Bone marrow (tissue), 2 donors: ENCODE measurements around the gene CGNL1.

Source experiments
- DNase-seq, 2 donors: peaks; one replicate each; lab custom pipeline; 2025; lab: John Stamatoyannopoulos, UW

Gene CGNL1

GRCh38 chr15:57424628-57425405 lies 48.5 kb downstream of the CGNL1 start:
- no peak for DNase-seq

DNA sequence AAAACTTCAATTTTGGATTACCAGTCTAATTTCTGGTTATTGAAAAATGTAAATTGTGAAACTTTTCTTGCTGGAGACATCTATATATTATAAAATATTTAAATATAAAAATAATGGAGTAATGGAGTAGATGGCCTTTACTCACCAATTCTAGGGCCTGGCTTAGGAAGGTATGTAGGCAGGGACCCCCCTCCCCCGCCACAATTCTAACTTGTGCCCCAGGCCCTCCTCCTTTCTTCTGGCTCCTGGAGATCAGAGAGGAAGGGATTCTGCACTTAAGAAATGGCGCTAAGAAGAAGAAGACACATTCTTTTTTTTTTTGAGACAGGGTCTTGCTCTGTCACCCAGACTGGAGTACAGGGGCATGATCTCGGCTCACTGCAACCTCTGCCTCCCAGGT lies 49.5 kb downstream of the CGNL1 start:
- no peak for DNase-seq

DNA sequence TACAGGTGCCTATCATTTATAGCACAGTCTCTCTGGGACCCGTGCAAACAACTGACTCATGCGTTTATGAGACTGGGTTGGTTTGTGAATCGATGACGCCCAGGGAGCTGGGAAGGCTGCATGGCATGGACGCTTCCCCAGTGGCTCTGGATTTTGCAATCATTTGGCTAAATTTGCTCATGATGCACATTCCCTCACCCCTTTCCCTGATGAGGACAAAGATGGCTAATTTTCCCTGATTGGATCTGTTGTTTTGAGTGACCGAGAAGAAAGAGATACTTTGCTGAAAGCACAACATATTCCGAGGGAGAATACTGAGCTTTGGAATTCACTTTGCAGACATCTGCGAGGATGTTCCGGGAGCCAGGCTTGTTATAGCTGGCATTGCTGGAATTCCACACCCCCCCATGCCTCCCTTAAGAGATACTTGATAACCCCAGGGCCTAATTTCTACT lies 51.1 kb downstream of the CGNL1 start:
- DNase-seq, result no peak

DNA sequence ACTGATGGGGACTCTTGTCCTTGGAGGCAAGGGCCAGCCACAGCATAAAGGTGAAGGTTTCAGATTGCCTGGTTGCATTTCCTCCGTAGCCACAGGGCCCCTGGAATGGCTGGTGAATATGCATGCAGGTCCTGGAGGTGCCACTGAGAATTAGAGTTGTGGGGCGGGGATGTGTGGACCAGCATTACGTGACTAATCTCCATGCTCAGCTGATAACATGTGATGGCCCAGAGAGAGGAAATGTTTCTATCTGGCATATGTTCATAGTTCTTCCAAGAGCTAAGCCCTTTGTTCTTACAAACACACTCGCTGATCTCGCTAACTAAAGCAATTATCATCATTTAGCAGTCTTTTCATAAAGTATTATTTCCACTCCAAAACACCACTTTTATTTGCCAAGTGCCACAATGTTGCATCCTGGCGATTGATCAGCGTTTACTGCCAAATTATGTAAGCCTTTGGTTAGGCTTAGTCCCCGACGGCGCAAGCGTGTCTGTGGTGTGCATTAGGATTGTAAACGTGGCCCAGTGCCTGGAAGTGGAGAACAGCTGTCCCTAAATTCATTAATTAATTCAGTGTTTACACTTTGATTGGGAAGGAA lies 55.9 kb downstream of the CGNL1 start:
- no peak for DNase-seq

GRCh38 chr15:57436166-57436565 lies 59.9 kb downstream of the CGNL1 start:
- no peak for DNase-seq

DNA sequence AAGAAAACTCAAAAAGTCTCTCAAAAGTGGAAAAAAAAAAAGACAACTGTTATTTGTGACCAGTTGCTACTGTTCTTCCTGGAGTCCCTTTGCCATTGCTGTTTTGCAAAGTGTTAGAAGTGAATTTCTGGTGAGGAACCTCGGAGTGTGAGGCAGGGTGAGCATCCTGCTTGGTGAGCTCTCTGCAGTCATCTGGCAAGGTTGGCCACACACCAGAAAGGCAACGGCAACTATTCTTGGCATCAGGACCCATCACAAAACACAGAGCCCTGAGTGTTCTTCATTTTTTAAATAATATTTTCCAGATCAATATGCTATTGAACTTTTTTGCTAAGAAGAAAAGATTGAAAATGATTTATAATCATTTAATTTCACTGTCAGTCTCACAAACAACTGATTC lies 60.7 kb downstream of the CGNL1 start:
- no peak for DNase-seq

DNA sequence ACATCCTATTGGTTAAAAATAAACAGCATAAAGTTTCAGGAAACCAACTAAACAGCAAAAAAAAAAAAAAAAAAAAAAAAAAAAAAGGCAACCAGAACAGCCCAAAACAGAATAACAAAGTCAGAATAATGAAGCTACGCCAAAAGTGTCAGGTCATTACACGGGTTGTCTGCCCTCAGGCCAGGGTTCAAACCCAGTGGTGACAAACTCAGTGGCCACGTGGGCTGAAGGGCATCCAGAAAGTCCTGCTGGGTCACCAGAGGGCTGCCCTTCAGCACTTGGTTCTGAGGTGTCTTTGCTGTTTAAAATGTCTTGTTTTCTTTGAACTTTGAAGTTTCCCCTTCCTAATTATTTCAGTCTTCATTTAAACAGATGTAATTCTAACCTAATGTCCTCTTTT lies 61.3 kb downstream of the CGNL1 start:
- no peak for DNase-seq

DNA sequence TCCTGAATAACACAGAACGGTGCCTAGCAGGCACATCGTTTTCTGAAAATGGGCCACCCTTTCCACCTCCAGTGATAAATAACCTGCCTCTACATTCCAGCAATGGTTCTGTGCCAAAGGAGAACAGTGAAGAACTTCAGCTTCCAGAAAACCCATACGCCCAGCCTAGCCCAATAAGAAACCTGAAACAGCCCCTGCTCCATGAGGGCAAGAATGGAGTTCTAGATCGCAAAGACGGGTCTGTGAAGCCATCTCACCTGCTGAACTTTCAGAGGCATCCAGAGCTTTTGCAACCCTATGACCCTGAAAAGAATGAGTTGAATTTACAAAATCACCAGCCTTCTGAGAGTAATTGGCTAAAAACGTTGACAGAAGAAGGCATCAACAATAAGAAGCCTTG lies 61.9 kb downstream of the CGNL1 start:
- DNase-seq, result no peak

DNA sequence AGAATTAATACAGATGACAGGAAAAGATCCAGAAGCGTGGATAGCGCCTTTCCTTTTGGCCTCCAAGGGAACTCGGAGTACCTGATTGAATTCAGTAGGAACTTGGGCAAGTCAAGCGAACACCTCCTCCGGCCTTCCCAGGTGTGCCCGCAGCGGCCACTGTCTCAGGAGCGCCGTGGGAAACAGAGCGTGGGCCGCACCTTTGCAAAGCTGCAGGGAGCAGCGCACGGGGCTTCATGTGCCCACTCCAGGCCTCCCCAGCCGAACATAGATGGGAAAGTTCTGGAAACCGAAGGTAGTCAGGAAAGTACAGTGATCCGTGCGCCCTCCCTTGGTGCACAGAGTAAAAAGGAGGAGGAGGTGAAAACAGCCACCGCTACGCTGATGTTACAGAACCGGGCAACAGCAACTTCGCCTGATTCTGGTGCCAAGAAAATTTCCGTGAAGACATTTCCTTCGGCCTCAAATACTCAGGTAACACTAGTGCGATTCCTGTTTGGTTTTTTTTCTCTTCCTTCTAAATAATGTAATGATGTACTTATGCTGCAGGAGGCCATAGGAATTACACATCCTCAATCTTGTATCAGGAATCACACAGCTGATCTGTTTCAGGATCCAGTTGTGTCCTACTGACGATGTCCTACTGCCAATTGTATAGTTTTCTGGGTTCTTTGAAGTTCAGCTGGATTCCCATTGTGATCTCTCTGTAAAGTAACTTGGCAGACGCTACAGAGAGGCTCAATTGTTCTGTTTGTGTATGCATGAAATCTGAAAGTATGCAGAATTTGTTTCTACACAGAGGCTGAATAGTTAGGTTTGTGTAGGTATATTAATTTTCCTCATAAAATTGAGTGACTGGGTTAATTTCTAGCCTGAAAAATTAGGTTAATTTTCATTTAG lies 63.1 kb downstream of the CGNL1 start:
- no peak for DNase-seq

DNA sequence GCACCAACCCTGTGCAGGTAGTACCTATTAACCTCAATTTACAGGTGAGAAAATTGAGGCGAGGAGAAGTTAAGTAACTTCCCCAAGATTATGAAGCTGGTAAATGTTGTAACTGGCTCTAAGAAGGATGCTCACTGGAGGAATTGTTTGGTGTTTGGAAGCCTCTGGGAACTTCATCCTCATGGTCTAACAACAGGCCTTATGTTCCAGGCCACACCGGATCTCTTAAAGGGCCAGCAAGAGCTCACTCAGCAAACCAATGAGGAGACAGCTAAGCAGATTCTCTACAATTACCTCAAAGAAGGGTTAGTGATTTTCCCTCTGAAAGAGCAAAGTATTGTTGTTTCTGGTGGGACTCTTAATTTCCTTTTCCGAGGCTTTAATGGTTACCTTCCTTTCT lies 63.9 kb downstream of the CGNL1 start:
- no peak for DNase-seq

DNA sequence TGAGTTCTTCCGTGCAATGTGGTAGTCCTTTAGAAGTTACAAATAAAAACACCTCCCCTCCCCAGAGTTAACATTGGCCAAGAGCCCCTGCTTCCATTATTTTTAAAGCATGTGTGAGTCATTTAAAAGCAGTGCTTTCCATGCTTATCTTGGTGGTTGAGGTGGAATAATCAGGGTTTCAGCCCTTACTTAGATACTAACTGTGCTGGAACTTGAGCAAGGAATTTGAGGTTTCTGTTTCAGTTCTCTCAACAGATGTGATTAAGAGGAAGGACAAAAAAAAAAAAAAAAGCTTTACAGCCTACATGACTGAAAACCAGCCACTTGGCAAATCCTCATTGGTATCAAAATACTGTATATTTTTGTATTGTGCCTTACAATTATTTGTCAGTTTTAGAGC lies 64.5 kb downstream of the CGNL1 start:
- DNase-seq, result no peak

DNA sequence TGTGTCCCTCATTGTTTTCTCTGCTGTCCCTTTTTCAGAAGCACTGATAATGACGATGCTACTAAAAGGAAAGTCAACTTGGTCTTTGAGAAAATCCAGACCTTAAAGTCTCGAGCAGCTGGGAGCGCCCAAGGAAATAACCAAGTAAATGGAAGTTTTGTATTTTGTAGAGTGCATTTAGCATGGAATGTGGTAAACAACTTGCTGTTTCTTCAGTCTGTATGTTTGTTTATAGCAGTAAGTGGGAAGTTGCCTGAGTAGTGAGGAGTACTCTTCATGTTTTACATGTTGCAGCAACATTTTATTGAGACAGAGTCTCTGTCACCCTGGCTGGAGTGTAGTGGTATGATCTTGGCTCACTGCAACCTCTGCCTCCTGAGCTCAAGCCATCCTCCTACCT lies 66.0 kb downstream of the CGNL1 start:
- no peak for DNase-seq

- no peak for DNase-seq
Measured at GRCh38 chr15:57443486-57443885, 67.2 kb downstream of the CGNL1 start.

DNA sequence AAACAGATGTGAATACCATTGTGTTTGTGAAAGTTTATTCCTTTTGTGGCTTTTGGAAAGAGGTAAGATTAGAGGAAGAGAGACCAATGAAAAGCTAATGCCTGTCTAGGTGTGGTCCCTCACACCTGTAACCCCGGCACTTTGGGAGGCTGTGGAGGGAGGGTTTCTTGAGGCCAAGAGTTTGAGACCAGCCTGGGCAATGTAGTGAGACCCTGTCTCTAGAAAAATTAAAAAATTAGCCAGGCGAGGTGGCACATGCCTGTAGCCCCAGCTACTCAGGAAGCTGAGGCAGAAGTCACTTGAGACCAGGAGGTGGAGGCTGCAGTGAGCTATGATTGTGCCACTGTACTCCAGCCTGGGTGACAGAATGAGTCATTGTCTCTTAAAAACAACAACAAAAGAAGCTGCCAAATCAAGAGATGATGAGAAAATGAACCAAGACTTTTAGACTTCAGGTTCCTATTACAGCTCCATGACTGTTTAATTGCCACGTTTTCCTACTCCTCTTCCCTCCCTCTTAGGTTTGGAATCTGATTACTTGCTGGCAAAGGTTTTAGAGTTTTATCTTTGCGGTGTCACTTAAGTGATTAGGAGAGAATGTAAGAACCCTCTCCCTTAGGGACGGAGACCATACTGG lies 68.7 kb downstream of the CGNL1 start:
- DNase-seq, result no peak

GRCh38 chr15:57445872-57446271 lies 69.6 kb downstream of the CGNL1 start:
- DNase-seq, result no peak

DNA sequence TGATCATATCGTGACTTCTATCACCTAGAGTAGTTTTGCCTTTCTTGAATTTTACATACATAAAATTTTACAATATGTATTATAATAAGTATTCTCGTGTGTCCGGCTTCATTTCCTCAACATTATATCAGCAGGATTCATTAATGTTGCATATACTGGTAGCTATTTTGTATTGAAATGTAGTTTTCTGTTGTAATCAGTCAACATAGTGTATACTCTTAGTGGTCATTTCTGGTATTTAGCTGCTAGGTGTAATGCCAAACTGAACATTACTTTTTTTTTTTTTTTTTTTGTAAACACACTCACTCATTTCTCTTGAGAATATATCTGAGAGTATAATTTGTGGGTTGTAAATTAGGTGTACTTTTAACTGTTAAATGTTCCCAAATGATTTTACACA lies 70.1 kb downstream of the CGNL1 start:
- DNase-seq, result no peak

DNA sequence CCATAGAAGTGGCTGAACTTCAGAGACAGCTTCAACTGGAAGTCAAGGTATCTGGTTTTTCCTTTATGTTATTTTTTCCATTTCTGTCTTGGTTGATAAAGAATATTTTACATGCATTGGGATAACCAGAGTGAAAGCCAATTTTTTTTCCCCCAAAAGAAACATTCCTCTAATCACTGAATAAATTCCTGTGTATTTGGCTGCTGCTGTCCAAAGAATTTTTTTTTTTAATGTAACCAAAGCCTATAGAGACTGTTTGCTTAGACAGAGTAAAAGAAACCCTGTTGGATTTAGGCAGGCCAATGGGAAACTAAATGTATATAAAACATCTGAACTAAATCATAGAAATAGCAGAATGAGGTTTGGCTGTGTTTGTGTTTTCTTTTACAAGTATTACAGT lies 75.2 kb downstream of the CGNL1 start:
- no peak for DNase-seq

- DNase-seq, result no peak
Measured at GRCh38 chr15:57452090-57452754, 75.9 kb downstream of the CGNL1 start.

GRCh38 chr15:57455929-57456328 lies 79.6 kb downstream of the CGNL1 start:
- no peak for DNase-seq

- no peak for DNase-seq
Measured at GRCh38 chr15:57456559-57456958, 80.3 kb downstream of the CGNL1 start.

- DNase-seq, result no peak
Measured at GRCh38 chr15:57457726-57458125, 81.4 kb downstream of the CGNL1 start.

- no peak for DNase-seq
Measured at GRCh38 chr15:57458356-57458781, 82.1 kb downstream of the CGNL1 start.
